Measurements from ENCODE around the gene CRACR2A.

Gene CRACR2A

GRCh38 chr12:3740480-3741231 lies 12.3 kb downstream of the CRACR2A start:
- Histone ChIP-seq H3K27ac (ENCODE audit: low read length) (no peak overlapping the region), H3K4me3 (ENCODE audit: low read length) (no peak overlapping the region), H3K4me1 (ENCODE audit: low read length) (no peaks in the 10 kb centered on the region), H3K36me3 (replicated peaks; ENCODE audit: low read depth, low read length) (no peaks in the 10 kb centered on the region), H4K20me1 (ENCODE audit: insufficient read depth, low read length) (0 out of 2 replicates have a peak, but pooled peaks cover 3% of the 10 kb centered on the region), H3K27me3 (ENCODE audit: low read depth, low read length) (no peaks in the 10 kb centered on the region), H2AFZ (ENCODE audit: low read depth, low read length) (no peak overlapping the region), H3K9me3 (ENCODE audit: insufficient read depth, low read length) (no peaks in the 10 kb centered on the region), H3K4me2 (ENCODE audit: low read length) (no peak overlapping the region), H3K79me2 (ENCODE audit: low read length) (peaks cover 7% of the 10 kb centered on the region; the same call in 1 of the 2 replicates), H3K9ac (ENCODE audit: low read length) (no peak overlapping the region)
- TF ChIP-seq EZH2phosphoT487 (IDR thresholded peaks at IDR 0.05; ENCODE audit: low read depth) = no peak
- no peak for TF ChIP-seq CTCF (IDR thresholded peaks at IDR 0.05; ENCODE audit: low read depth, low read length)

GRCh38 chr12:3735432-3735831 lies 17.5 kb downstream of the CRACR2A start:
- H3K27me3 ChIP-seq (ENCODE audit: low read depth, low read length) = no peaks in the 10 kb centered on the region
- no peaks in the 10 kb centered on the region for H3K79me2 ChIP-seq (ENCODE audit: low read length)
- no peaks in the 10 kb centered on the region for H3K9me3 ChIP-seq (ENCODE audit: insufficient read depth, low read length)
- no peak overlapping the region for H3K4me3 ChIP-seq (ENCODE audit: low read length)
- peaks cover 5% of the 10 kb centered on the region for H3K36me3 ChIP-seq (replicated peaks; ENCODE audit: low read depth, low read length)
- no peak for TF ChIP-seq CTCF (IDR thresholded peaks at IDR 0.05; ENCODE audit: low read depth, low read length)
- TF ChIP-seq EZH2phosphoT487 (IDR thresholded peaks at IDR 0.05; ENCODE audit: low read depth) = no peak
- H2AFZ ChIP-seq (ENCODE audit: low read depth, low read length) = no peak overlapping the region
- H3K9ac ChIP-seq (ENCODE audit: low read length) = no peak overlapping the region
- no peak overlapping the region for H3K4me2 ChIP-seq (ENCODE audit: low read length)
- 0 out of 2 replicates have a peak, but pooled peaks cover under 1% of the 10 kb centered on the region for H4K20me1 ChIP-seq (ENCODE audit: insufficient read depth, low read length)
- no peak overlapping the region for H3K27ac ChIP-seq (ENCODE audit: low read length)
- no peaks in the 10 kb centered on the region for H3K4me1 ChIP-seq (ENCODE audit: low read length)

- TF ChIP-seq CTCF (IDR thresholded peaks at IDR 0.05; ENCODE audit: low read depth, low read length) (no peak), EZH2phosphoT487 (IDR thresholded peaks at IDR 0.05; ENCODE audit: low read depth) (no peak)
- Histone ChIP-seq H3K4me3 (ENCODE audit: low read length) (no peak overlapping the region), H3K9me3 (ENCODE audit: insufficient read depth, low read length) (no peaks in the 10 kb centered on the region), H3K27me3 (ENCODE audit: low read depth, low read length) (no peaks in the 10 kb centered on the region), H3K4me2 (ENCODE audit: low read length) (no peak overlapping the region), H3K4me1 (ENCODE audit: low read length) (no peaks in the 10 kb centered on the region), H3K27ac (ENCODE audit: low read length) (no peak overlapping the region), H2AFZ (ENCODE audit: low read depth, low read length) (no peak overlapping the region), H3K36me3 (replicated peaks; ENCODE audit: low read depth, low read length) (peaks cover 14% of the 10 kb centered on the region), H3K79me2 (ENCODE audit: low read length) (no peaks in the 10 kb centered on the region), H4K20me1 (ENCODE audit: insufficient read depth, low read length) (no peaks in the 10 kb centered on the region), H3K9ac (ENCODE audit: low read length) (no peak overlapping the region)
These were observed 20.0 kb downstream of the CRACR2A start for GRCh38 chr12:3732901-3733300.

GRCh38 chr12:3730111-3730510 lies 22.8 kb downstream of the CRACR2A start:
- H3K4me3 ChIP-seq (ENCODE audit: low read length) = no peak overlapping the region
- no peak overlapping the region for H3K27ac ChIP-seq (ENCODE audit: low read length)
- no peaks in the 10 kb centered on the region for H3K27me3 ChIP-seq (ENCODE audit: low read depth, low read length)
- H3K79me2 ChIP-seq (ENCODE audit: low read length) = no peaks in the 10 kb centered on the region
- H3K4me2 ChIP-seq (ENCODE audit: low read length) = no peak overlapping the region
- peaks cover 21% of the 10 kb centered on the region for H3K36me3 ChIP-seq (replicated peaks; ENCODE audit: low read depth, low read length)
- no peak overlapping the region for H2AFZ ChIP-seq (ENCODE audit: low read depth, low read length)
- TF ChIP-seq EZH2phosphoT487 (IDR thresholded peaks at IDR 0.05; ENCODE audit: low read depth) = no peak
- H3K9ac ChIP-seq (ENCODE audit: low read length) = no peak overlapping the region
- H4K20me1 ChIP-seq (ENCODE audit: insufficient read depth, low read length) = no peaks in the 10 kb centered on the region
- H3K4me1 ChIP-seq (ENCODE audit: low read length) = no peaks in the 10 kb centered on the region
- H3K9me3 ChIP-seq (ENCODE audit: insufficient read depth, low read length) = no peaks in the 10 kb centered on the region
